Islet of Langerhans (tissue), 1 donor: Measurements from ENCODE around the gene FOXF2.

Experiments
- FAIRE-seq: peaks from one replicate; lab custom pipeline; 2011; peaks lifted over from hg19 to GRCh38; lab: Jason Lieb, UNC

The FOXF2 gene

DNA sequence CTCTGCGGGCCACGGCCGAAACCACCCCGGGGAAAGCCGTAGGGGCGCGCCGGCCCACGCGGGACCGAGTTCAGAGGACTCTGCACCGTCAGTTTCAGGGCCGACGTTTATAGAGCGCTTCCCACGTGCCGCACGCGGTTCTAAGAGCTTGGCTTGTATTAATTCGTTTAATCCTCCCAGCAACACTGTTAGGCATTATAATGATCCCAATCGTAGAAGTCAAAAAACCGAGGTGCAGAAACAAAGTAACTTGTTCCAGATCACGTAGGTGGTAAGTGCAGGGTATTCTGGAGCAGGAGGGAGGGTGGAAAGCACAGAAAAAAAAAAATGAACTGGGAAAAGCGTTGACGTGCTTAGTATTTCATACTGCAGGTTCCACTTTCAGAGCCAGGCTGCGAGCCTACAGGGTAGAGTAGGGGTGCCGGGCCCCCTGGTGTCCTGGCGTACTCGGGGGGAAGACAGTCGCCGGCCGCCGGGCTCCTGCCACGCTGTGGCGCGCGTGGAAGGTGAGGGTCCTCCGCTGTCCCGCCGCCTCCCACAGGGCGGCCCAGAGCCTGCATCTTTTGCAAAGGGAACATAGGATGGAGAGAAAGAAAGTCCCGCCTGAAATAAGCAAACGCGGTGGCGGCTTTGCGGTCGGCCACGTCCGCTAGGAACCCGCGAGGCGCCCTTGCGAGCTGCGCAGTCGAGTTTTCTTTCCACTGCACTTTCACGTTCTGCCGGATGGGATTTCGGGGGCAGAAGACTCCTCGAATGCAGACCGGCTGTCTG is 10.2 kb upstream of the FOXF2 start:
- FAIRE-seq: no peak

DNA sequence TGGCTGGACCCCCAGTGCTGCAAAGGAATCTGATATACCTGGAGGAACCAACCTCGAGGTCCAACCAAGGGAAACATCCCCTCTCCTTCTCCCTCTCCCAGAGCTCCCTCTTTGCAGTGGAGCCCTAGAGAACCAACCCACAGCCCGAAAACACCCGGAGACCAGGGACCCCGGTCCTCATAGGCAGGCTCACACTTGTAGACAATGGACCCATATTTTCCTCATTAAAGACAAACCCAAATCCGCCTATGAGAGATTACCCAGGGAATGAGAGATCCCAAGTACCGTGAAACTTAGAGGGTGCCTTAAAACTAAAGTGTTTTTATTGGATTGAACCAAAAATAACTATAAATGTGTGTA is 9.6 kb upstream of the FOXF2 start:
- no peak for FAIRE-seq

GRCh38 chr6:1380625-1381427 is 8.6 kb upstream of the FOXF2 start:
- no peak for FAIRE-seq

- FAIRE-seq: no peak
These were observed 7.7 kb upstream of the FOXF2 start for GRCh38 chr6:1381481-1382330.

- no peak for FAIRE-seq
These were observed 7.0 kb upstream of the FOXF2 start for GRCh38 chr6:1382331-1382882.

DNA sequence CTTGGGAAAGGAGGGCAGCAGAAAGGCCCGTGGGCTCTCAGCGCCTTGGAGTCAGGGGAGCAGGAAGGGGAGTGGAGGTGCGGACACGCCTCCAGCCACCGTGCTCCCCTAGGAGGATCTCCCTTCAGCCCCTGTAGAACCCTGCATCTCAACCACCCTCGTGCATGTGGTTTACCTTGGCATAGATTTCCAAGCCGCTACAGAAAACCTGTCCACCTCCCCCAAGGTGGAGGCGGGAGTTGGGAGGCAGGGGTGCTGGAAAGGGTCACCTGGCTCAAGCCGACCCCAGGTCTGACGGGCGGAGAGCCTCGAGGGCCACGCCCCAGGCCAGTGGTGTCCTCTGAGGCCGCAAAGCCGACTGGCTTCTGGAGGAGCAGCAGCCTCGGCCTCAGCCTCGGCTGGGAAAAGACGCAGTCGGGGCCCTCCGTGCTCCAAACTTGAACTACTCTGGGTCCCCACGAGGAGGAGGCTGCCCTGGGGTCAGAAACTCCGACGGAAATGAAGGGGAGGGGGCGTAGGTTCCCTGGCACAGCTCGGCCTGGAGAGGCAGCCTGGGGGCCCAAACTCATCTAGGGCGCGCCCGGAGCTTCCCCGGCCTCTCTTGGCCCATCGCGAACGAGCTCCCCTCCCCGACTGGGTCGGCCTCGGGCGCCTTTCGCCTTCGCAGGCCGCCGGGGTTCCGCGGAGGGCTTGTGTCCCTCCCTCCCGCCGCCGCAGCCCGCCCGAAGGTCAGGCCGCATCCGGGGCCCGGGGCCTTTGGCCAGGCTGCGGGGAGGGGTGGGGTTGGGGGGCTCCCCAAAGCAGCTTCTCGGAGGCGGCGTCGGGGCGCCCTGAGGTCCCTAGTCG is 6.3 kb upstream of the FOXF2 start:
- FAIRE-seq: no peak

- no peak for FAIRE-seq
These were observed 5.4 kb upstream of the FOXF2 start for GRCh38 chr6:1383729-1384548.

DNA sequence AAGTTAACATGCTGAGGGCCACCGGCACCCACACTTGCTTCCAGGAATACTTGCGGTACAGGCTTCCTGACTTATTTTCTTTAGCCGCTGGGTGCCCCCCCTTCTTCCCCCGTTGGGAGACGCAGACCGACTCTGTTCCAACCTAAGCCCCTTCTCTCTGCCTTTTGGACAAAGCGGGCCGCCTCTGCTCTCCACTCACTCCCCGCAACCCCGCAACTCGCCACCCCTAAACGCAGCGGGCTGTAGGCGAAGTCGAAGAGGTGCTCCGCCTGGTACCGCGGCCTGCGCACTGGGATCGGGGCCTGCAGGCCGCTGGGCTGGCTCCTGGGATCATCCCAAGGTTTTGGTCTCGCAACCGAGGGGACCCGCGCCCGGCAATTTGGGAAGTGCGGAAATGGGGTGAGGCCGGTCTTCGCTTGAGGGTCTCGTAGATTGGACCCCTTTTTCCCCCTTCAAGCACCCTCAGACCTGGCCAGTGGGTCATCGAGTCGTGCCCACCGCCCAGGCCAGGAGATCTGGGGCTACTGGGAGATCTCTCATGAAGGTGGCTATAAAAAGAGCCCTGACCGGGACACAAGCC is 4.7 kb upstream of the FOXF2 start:
- FAIRE-seq: no peak

- FAIRE-seq: no peak
These were observed 4.0 kb upstream of the FOXF2 start for GRCh38 chr6:1385129-1386037.

DNA sequence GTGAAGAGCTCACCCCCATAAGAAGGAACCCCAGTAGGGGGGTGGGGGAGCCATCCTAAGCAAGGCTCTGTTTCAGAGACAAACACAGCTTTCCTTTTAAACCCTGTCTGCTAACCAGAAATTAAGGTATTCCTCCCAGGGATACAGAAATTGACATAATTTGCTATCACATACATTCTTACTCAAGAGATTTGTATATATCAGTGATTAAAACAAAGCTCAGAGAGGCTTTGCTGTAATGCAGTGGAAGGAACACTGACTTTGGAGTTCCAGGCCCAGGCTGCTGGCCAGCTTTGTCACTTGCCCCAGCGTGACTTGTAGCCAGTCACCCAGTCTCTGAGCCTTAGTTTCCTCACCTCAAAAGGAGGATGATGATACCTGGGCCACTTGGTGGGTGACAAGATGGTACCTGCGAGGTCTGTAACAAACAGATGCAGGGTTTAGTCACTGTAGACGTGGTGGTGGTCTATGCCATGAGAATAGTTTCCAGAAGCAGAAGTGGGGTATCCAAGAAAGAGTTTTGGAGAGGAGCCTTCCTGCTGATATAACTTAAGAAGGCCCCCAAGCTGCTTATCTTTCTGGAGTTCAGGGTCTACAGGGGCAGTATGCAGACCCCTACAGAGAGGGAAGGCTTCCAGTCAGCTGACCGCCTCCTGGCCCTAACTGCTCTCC is 3.2 kb upstream of the FOXF2 start:
- no peak for FAIRE-seq

GRCh38 chr6:1387538-1387875 is 1.9 kb upstream of the FOXF2 start:
- no peak for FAIRE-seq

DNA sequence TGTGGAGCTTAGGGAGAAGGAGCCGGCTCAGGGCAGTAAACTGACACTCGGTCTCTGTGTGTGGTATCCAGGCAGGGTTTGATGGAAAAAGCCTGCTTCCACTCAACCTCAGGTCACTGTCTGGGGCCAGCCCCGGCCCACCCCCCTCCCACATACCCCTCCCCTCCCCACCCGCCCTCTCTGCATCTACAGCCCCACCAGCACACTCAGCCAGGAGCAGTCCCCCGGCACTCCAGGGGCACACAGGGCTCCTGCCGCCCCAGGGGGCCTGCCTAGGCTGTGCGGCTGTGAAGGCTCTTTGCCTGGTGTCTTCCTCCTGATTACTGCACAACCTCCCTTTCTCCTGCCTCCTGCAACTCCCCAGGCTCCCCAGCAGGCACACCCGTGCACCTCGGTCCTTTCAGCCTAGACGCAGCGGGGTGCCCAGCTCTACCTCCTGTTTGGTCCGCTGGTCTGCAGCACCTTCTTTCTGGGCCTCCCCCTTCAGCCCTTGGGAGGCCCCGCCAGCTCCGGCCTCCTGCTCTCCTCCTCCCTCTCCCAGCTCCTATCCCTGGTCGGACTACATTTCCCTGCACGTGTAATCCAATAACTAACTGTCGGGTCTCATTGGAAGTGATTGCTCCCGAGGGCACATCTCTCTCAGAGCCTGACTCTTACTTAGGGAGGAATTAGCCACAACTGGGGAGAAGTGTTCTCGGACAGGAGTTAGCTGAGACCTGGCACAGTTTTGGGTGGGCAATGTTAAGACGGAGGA is 1.3 kb upstream of the FOXF2 start:
- no peak for FAIRE-seq

DNA sequence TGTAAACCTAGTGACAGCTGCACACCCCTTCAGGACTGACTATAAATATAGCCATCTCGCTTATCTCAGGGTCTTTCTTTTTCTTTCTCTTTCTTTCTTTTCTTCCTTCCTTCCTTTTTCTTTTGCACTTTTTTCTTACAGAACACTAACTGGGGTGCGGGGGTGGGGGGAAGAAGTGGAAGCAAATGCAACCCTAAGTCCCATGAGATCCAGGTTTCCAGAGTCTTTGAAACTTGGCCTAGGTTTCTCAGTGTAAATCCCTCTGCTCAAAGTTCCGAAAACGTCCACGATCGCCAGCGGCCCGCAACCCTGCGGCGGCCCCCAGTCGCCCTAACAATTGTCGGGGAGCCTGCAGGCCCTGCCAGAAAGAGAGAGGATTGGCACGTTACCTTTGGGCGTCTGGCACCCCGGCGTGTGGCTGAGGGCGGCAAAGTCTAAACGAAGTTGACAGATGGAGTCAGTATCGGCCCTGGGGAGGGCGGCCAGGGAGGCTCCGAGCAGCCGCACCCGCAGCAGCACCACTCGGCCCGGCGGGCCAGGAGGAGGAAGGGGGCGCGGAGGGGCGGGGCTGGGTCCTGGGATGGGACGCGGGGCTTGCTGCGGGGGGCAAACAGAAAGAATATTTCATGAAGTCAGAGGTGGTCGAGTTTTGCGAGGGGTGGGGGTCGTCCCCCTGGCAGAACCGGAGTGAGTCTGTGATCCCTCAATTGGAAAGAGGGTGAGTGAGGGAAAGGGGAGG is 577 bp upstream of the FOXF2 start:
- FAIRE-seq: no peak

DNA sequence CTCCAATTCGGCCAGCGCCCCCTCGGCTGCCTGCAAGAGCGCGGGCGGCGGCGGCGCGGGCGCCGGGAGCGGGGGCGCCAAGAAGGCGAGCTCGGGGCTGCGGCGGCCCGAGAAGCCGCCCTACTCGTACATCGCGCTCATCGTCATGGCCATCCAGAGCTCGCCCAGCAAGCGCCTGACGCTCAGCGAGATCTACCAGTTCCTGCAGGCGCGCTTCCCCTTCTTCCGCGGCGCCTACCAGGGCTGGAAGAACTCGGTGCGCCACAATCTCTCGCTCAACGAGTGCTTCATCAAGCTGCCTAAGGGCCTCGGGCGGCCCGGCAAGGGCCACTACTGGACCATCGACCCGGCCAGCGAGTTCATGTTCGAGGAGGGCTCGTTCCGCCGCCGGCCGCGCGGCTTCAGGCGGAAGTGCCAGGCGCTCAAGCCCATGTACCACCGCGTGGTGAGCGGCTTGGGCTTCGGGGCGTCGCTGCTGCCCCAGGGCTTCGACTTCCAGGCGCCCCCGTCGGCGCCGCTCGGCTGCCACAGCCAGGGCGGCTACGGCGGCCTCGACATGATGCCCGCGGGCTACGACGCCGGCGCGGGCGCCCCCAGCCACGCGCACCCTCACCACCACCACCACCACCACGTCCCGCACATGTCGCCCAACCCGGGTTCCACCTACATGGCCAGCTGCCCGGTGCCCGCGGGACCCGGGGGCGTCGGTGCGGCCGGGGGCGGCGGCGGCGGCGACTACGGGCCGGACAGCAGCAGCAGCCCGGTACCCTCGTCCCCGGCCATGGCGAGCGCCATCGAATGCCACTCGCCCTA is 963 bp downstream of the FOXF2 start:
- no peak for FAIRE-seq

DNA sequence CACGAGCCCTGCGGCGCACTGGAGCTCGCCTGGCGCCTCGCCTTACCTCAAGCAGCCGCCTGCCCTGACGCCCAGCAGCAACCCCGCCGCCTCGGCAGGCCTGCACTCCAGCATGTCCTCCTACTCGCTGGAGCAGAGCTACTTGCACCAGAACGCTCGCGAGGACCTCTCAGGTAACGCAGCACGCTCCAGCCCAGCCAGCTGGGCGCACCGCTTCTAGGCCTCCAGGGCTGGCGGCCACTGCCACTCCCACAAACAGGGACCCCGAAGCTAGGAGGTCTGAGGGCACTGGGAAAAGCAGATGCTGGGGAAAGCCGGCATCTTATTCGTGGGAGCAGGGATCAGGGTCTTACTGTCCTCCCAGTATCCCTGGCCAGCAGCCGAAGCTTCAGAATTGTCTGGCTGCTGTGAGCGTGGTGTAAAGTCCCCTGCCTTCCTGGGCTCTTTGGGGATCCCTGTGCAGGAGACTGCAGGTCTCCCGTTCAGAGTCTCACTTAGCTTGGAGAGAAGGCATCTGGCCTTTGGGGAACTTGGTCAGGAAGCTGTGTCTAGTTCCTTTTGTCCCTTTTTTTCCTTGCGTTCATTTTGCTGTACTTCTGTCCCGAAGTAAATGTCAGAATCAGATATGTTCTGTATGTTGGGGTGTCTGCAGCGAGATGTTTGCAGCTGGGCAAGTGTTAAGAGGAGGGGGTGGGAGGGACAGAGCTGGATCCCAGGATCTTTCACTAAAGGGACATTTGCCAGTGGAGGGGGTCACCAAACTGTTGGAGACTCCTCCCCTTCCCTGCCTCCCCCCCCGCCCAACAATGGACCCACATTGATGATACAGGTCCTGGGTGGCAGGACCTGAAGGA is 1.8 kb downstream of the FOXF2 start:
- no peak for FAIRE-seq
